ENCODE measurements around the gene DNAJC16. TPM values are rescaled to one million over a fixed set of nuclear protein-coding genes. Genes with fewer than 3 reads are reported as not detected.
"Not testable (repeated sequence)": the region's sequence is repeated elsewhere in the genome, so short reads cannot be mapped to it uniquely, and the experiment has no call there.

Gene DNAJC16
- total RNA-seq, 1 experiment from 2014 or later = 9.5 TPM

DNA sequence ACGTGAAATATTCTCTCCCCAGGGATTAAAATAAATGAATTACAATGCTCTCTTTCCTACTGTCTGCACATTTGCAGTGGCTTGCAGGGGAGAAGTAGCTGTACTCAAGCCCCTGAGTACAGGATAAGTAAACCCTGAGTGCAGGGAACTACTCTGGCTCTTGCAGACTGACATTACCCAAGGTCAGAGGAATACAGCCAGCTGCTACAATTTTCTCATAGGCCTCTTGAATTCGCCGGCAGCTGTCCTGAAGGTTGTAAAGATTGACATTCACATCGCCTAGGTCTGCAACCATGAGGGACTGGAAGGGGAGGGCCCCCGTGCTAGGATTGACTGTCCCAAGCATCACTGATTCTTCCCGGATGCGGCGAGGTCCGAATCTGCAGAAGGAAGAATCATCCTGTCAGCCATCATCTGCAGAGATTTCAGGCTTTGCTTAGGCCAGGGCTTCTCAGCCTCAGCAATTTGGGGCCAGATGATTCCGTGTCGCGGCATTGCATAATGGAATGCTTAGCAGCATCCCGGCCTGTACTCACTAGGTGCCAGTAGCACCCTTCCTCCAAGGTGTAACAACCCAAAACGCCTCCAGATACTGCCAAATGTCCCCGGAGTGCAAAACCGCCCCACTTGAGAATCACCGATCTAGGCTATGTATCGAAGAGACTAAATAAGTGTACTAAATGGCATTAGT, 56.5 kb downstream of the DNAJC16 start:
- DNase-seq (ENCODE audit: low read depth) = no peak

DNA sequence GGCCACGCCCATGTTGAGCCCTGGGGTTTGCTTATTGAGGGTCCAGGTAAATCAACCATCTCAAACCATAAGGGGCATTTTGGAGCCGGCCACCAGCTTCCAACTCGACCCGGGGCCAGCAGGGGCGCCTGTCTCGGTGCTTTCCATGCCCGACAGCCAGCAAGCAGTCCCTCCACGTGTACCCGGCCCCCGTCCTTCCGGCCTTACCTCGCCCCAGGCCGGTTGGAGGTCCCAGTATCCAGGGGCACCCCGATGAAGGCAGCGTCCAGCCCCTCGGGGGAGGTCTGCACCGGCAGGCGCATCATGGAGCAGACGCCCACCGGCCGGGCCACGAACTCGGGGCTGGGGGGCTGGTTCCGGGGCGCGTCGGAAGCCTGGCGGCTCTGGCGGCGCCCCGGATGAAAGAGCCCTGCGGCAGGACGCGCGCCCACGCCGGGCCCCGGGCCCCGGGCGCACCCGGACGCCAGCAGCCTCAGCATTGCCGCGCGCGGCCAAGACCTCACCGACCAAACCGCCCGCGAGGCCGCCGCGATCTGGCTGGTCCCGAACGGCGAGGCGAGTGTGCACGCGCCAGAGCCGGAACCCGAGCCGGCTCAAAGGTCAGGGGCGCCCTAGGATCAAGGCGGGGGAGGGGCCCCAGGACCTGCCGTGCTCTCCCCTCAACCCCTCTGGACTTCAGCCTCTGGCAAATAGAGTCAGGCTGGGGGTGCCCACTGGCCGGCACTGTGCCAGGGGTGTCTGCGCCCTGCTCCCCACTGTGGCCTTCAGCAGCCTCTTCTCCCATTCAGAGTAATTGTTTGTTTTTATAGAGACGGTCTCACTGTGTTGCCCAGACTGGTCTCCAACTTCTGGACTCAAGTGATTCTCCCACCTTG, 58.1 kb downstream of the DNAJC16 start, which contains the start of gene AGMAT:
TSS of gene AGMAT (minus strand) at position 563 of the 875 bp plus-strand sequence. CDS start at position 479, 84 bp downstream.
- peak; percentile 42 for DNase-seq (ENCODE audit: low read depth)

DNA sequence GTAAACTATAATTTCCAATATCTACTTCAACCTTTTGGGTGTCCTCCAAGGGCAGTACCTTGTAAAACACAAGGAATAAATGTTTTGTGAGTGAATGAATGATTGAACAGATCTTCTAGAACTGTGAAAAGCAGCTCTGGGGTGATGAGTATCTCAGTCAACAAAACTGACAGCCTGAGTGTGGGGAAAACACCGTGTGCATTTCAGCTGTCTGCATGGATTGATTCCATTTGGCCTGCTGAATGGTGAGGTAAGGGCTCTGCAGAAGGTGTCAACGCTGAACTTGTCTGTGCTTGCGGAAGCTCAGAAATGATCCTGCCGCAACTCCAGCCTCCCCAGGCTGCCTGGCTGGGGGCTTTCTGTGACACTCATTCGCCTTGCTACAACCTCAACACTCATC, 65.6 kb downstream of the DNAJC16 start:
- no peak for DNase-seq (ENCODE audit: low read depth)

DNA sequence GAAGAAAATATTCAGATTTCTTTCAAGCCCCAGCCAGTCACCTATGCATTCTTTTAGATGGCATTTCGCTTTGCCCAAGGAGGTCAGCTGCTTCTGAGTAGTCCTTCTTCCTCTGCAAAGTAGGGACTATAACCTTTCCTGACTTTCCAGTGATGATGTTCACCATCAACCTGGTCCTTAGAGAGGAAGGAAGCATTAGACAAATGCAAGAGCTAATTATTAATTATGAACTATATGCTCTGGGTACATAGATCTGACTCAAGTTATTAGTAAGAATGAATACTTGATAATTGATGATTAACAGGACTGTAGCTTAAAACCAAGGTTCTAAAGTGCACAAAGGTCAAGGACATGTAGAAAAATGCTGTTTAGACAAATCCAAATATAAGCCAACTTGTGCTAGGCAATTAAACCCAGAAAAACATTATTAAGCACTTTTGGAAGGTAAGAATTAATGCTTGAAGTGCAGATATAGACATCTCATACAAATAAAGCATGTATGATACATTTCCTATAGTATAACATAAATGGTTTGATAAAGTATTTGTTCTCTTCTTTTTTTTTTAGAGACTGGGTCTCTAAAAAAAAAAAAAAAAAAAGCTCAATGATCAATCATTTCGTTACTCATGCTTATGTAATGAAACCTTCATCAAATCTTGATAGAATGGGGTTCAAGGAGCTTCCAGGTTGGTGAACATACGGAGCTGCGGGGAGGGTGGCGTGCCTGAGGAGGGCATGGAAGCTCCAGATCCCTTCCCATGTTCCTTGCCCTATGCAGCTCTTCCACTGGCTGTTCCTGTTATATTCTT, 69.4 kb downstream of the DNAJC16 start:
- DNase-seq (ENCODE audit: low read depth) = no peak

DNA sequence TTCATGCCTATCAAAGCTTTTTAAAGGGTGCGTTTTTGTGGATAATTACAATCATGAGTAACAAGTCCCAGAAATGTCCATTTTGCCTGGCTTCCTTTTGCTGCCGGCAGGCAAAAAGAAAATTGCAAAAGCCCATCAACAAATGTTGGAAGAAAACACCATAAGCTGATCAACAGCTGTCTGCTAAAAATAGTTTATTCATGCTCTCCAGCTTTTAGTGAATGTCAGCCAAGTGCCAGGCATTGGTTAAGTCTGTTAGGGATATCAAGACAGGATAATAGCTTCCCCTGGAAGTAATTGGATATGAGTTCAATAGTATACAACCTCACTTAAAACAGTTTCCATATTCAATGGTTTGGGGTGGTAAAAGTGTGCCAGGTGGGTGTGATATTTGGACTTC, 71.8 kb downstream of the DNAJC16 start:
- DNase-seq (ENCODE audit: low read depth) = no peak

DNA sequence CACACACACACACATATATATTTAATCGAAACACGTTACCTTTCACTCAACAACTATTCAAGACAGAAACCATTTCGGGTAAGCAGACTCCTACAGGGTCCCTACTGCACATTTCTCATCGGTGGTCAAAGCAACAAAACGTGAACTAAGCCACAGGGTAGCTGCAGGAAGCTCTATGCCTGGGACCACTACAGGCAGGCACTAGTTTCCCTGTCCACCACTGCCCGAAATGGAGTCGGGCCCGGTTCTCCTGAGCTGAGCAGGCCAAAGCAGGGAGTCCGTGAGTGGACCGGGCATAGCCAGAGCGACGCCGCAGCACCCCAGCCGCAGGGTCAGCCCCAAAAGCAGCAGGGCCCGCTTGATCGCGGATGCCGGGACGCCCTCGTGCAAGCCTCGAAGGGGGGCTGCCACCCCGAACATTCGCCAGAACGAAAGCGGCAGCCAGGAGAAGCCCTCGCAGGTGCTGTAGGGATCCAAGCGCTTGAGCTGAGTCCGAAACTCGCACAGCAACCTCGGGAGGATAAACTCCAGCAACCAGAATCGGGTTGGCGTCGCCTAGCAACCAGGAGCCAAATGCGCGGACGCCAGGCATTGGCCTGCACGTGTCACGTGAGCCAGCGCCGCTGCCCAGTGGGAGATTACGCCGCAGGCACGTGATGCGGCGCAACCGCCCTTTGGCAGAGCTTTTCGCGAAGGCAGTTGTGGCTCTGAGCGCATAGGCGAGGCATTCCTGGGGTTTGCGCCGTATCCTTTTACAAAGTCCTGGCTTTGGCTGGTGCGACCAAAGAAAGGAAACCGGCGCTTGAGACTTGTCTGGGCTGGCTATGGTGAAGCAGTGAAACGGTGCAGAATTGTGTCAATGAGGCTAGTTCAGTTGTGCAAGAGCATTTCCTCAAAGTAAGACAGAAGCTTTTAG, 76.7 kb downstream of the DNAJC16 start:
- peak; percentile 97 for DNase-seq (ENCODE audit: low read depth)

DNA sequence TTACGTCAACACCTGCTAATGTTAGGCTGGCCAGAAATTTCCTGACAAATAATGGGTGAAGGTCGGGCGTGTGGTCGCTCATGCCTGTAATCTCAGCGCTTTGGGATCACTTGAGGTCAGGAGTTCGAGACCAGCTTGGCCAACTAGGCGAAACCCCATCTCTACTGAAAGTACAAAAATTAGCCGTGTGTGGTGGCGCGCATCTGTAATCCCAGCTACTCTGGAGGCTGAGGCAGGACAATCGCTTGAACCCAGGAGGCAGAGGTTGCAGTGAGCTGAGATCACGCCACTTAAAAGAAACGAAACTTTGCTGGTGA, 77.3 kb downstream of the DNAJC16 start:
- not testable (repeated sequence) for DNase-seq (ENCODE audit: low read depth)

DNA sequence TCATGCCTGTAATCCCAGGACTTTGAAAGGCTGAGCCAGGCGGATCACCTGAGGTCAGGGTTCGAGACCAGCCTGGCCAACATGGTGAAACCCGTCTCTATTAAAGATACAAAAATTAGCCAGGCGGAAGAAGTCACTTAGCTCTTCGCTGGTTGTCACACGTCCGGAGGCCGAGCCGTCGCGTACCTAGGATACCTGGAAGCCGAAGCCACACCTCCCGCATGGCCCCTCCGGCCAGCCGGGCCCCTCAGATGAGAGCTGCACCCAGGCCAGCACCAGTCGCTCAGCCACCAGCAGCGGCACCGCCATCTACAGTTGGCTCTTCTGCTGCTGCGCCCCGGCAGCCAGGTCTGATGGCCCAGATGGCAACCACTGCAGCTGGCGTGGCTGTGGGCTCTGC, 77.8 kb downstream of the DNAJC16 start:
- not testable (repeated sequence) for DNase-seq (ENCODE audit: low read depth)

DNA sequence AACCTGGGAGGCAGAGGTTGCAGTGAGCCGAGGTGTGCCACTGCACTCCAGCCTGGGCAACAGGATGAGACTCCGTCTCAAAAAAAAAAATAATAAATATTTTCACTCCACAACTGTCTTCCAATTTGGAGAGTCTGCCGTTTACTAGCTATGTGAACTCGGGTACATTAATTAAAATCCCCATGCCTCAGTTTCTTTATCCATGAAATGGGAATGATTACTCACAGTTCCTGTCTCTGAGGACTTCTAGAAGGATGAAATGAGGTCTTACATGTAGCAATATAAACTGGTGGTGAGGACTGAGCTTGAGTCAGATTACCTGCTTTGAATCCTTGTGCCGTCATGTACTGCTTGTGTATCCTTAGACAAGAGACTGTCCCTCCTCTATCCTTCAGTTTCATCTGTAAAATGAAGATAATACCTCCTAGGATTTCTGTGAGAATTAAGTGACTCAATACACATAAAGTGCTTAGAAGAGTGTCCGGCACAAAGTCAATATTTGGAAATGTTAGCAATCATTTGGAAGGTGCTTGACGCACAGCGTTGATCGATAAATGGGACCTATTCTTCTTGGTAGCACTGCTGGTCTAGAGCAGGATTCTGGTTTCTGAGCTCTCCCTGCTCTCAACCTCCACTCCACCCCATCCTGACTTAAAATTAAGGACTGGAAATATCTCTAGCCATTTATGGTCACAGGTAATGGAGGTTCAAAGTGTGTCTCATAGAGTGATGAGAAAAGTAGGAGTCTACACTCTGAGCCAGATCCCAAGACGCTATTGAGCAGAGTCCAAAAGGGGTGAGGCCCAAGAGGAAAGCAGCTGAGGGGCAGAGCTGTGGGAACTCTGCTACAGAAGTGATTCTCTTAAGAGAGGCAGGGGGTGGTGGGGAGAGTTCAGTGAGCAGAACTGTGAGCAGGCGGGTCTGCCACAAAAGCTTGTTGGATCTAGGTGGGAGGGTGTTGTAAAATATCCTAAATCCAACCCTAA, 79.0 kb downstream of the DNAJC16 start:
- DNase-seq (ENCODE audit: low read depth) = no peak

DNA sequence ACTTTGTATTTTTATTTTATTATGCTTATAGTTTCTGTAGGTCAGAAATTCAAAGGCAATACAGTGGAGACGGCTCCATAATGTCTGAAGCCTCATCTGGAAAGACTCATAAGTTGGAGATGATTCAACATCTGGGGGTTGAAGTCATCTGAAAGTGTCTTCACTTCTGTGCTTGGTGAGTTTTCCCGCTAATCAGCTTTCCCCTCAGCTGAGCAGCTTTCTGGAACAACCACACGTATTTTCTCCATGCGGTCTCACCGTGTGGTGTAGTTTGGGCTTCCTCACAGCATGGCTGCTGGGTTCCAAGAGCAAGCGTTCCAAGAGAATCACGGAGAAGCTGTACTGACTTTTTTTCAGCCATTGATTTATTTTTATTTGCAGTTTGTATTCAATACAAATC, 83.0 kb downstream of the DNAJC16 start:
- DNase-seq (ENCODE audit: low read depth) = no peak

DNA sequence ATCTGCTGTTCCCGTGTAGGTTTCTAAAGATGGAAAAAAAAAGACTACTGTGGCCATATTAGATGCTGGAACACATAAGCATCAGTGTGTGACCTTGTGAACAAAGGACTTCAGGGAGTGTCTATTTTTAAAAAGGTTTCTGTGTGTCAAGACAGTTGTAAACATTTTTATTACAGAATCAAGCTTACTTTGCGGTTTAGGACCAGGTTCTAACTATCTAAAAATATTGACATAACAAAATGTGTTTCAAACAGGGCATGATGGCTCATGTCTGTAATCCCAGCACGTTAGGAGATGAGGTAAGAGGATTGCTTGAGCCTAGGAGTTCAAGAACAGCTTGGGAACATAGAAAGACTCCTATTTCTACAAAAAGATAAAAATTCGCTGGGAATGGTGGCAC, 83.5 kb downstream of the DNAJC16 start:
- DNase-seq (ENCODE audit: low read depth) = no peak

DNA sequence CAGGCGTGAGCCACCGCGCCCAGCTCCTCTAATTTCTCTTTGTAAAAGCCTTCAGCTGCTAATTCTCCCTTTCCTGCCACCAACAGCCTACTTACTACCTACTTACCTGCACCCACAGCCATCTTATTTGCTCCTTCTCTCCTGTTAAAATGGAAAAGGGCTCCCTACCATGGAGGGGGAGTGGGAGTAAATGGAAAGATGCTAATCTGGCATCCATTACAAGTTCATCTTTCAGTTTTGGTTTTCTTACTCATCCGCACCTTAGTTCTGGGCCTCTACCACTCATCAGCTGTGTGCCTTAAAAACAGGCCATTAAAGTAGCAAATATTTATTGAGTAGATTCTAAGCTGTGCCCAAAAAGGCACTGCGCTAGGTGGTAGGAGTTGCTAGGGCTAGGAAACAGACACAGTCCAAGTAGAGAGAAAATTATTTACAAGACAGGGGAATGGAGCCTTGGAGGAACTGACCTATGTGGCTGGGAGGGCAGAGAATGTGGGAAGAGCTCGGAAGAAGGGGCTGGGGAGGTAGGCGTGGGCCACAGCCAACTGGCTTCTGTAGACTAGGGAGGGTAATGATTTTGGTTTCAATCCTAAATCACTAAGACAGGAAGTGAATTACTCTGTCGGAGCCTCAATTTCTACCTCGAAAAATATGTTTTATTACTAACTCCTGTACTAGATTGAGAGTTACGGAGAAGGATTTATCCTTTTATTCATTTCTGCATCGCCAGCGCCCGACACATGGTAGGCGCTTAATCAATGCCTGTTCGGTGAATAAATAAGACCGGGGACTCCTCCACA, 89.9 kb downstream of the DNAJC16 start:
- DNase-seq (ENCODE audit: low read depth) = peak; percentile 74

DNA sequence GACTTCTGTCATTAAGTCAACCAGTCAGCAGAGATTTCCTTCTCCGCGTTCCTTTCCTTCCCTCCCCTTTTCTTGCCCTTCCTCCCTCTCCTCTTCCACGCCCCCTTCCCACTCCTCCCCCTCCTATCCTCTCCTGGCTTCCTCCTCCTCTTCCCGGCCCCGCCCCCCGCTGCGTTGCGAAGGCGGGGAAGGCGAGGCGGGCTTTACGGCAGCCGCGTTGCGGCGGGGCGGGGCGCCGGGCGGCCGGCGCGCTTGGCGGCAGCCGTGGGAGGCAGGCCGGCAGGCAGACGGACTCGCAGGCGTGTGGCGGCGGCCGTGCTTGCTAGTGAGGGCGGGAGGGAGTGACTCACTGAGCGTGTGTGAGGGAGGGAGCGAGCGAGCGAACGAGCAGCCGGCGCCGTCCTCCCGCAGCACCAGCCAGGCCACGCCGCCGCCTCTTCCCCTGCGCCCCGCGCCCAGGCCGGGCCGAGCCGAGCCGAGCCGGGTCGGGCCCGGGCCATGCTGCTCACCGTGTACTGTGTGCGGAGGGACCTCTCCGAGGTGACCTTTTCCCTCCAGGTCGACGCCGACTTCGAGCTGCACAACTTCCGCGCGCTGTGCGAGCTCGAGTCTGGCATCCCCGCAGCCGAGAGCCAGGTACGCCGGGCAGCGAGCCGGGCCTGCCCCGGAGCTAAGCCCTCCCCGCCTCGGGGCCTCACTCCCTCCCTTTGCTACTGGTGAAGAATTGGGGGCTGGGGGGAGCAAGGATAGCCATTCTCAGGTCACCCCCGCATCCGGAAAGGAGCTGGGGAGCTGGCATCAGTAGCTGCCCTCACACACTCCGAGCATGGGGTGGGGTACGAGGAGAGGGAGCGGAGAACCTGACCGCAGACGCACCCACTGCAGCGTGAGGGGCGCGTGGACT, 90.8 kb downstream of the DNAJC16 start, which contains the start of gene DDI2:
TSS of gene DDI2 (plus strand) at position 286 of the 904 bp plus-strand sequence. CDS start at position 499, 213 bp downstream.
- peak; percentile 98 for DNase-seq (ENCODE audit: low read depth)

DNA sequence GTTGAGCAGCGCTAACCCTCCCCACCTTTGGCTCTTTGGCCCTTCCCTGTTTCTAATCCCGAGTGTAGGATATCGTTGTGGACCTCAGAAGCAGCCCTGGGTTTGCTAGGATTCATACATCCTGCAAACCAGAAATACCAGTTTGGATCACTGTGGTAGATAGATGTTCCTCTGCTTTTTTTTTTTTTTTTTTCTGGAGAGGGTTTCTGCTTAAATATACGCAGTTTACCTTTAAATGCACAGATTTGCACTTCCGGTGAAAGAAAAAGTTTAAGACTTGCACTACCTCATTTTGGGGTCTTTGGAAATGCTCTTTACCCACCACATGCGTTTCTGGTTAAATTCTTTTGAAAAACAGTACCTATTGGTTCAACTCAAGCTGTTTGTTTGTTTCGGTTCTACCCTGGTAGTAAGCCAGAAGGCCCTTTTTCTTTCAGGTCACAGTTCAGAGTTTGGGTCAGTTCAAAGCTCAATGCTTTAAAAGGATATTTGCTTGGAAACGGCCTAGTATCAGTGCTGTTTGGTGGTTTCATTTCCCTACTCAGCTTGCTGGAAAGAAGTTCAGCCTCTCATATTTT, 91.5 kb downstream of the DNAJC16 start:
- DNase-seq (ENCODE audit: low read depth) = no peak

DNA sequence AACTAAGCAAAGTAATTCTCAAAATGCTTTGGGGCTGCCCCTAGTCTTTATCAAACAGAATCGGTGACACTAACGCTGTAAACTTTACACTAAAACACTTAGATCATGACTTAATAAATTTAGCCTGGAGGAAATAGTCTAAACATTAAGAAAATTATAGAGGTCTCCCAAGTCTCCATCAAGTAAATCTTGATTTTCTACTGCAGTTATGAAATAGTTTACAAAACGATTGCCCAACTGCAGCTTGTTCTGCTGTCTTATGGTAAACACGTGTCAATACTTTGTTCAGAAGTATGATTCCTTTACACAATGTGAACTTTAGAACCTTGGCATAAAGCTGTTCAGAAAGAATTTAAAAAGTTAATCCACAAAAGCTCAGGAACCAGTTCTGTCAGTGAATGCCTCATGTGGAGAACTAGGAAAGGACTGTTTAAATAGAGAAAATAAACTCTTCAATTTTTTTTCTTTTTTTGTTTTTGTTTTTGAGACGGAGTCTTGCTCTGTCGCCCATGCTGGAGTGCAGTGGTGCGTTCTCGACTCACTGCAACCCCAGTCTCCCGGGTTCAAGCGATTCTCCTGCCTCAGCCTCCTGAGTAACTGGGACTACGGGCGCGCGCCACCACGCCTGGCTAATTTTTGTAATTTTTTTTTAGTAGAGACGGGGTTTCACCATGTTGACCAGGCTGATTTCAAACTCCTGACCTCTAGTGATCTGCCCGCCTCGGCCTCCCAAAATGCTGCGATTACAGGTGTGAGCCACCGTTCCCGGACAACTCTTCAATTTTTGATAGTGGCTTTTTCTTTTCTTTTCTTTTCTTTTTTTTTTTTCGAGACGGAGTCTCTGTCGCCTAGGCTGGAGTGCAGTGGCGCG, 92.2 kb downstream of the DNAJC16 start:
- DNase-seq (ENCODE audit: low read depth) = no peak

DNA sequence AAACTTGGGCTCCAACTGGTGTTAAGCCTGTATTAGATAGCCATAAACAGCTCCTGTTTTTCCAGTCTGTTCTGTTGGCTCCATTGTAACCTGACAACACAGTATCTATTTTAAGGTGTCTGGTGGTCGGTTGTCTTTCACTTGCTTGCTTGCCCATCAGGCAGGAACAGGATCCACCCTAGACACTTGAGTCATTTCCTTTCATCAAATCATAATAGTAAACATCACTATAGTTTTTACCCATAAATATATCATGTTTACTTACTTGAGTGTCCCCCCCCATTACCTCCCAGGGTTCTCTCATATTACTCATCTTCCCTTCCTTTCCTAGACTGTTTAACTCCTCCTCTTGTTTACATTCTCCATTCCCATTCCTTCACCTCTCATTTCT, 93.5 kb downstream of the DNAJC16 start:
- no peak for DNase-seq (ENCODE audit: low read depth)
